Parathyroid adenoma (tissue), 2 donors: ENCODE results near the gene DDHD1.
"Not testable (repeated sequence)": the region's sequence is repeated elsewhere in the genome, so short reads cannot be mapped to it uniquely, and the experiment has no call there.

ENCODE experiments used
- H2AFZ ChIP-seq: fragments of 300-600 bp; sonication (generic); one replicate; pipeline ENCODE4 v1.7.0; 2017; ENCODE audit warnings: antibody characterized with exemption, mild to moderate bottlenecking
- H3K27ac ChIP-seq: fragments of 300-600 bp; sonication (generic); one replicate; pipeline ENCODE4 v1.7.0; 2017
- H3K27me3 ChIP-seq: fragments of 300-600 bp; sonication (generic); one replicate; pipeline ENCODE4 v1.7.0; 2017; ENCODE audit warnings: low read length; ENCODE audit not compliant: control insufficient read depth, insufficient read depth
- H3K36me3 ChIP-seq: fragments of 300-600 bp; sonication (generic); one replicate; pipeline ENCODE4 v1.7.0; 2017; ENCODE audit warnings: low read length; ENCODE audit not compliant: control insufficient read depth, insufficient read depth
- H3K4me1 ChIP-seq: fragments of 300-600 bp; sonication (generic); one replicate; pipeline ENCODE4 v1.7.0; 2017; ENCODE audit warnings: control low read depth
- H3K4me2 ChIP-seq: fragments of 300-600 bp; sonication (generic); one replicate; pipeline ENCODE4 v1.7.0; 2017; ENCODE audit warnings: low read length
- H3K4me3 ChIP-seq: fragments of 300-600 bp; sonication (generic); one replicate; pipeline ENCODE4 v1.7.0; 2017; ENCODE audit warnings: low read depth, low read length
- H3K79me2 ChIP-seq: fragments of 300-600 bp; sonication (generic); one replicate; pipeline ENCODE4 v1.7.0; 2017; ENCODE audit warnings: control low read depth
- H3K9ac ChIP-seq: fragments of 300-600 bp; sonication (generic); one replicate; pipeline ENCODE4 v1.7.0; 2017; ENCODE audit warnings: mild to moderate bottlenecking
- H3K9me3 ChIP-seq: fragments of 300-600 bp; sonication (generic); one replicate; pipeline ENCODE4 v1.7.0; 2017; ENCODE audit warnings: low read length; ENCODE audit not compliant: control insufficient read depth
- TF ChIP-seq, protein P1 (sequence below): fragments of 300-600 bp; sonication (generic); IDR thresholded peaks from one replicate; pipeline ENCODE4 v1.7.0; 2017; ENCODE audit warnings: antibody characterized with exemption, mild to moderate bottlenecking
- donor health status: primary hyperparathyroidism.

The DDHD1 gene

DNA sequence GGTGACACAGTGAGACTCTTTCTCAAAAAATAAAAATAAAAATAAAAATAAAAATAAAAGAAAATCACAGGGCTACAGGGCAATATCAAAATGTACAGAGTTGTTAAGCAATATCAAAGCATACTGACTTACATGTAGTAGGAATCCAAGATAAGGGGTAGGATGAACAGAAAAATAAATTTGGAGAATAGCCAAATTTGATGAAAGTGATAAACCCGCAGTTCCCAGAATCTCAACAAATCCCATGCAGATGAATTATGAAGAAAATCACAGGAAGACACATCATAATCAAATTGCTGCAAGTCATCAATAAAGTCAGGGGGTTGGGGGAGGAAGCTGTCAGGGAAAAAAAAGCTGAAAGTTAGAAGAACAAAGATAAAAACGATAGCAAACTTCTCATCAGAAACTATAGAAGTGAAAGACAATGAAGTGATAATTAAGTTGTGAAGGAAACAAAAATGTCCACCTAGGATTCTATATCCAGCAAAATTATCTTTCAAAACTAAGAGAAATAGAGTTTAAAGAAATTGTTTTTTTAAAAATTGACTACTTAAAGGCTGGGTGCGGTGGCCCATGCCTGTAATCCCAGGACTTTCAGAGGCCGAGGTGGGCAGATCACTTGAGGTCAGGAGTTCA lies 15.4 kb downstream of the DDHD1 start:
- Histone ChIP-seq H3K27me3 (no peaks in the 10 kb centered on the region), H3K36me3 (no peaks in the 10 kb centered on the region), H3K9me3 (peaks cover 3% of the 10 kb centered on the region), H3K4me3 (no peak overlapping the region), H3K4me2 (no peak overlapping the region), H3K79me2 (peaks cover 55% of the 10 kb centered on the region), H3K4me1 (no peaks in the 10 kb centered on the region), H2AFZ (no peak overlapping the region), H3K9ac (no peak overlapping the region), H3K27ac (no peak overlapping the region)
- TF ChIP-seq, protein P1, sequence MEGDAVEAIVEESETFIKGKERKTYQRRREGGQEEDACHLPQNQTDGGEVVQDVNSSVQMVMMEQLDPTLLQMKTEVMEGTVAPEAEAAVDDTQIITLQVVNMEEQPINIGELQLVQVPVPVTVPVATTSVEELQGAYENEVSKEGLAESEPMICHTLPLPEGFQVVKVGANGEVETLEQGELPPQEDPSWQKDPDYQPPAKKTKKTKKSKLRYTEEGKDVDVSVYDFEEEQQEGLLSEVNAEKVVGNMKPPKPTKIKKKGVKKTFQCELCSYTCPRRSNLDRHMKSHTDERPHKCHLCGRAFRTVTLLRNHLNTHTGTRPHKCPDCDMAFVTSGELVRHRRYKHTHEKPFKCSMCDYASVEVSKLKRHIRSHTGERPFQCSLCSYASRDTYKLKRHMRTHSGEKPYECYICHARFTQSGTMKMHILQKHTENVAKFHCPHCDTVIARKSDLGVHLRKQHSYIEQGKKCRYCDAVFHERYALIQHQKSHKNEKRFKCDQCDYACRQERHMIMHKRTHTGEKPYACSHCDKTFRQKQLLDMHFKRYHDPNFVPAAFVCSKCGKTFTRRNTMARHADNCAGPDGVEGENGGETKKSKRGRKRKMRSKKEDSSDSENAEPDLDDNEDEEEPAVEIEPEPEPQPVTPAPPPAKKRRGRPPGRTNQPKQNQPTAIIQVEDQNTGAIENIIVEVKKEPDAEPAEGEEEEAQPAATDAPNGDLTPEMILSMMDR, result no peak

DNA sequence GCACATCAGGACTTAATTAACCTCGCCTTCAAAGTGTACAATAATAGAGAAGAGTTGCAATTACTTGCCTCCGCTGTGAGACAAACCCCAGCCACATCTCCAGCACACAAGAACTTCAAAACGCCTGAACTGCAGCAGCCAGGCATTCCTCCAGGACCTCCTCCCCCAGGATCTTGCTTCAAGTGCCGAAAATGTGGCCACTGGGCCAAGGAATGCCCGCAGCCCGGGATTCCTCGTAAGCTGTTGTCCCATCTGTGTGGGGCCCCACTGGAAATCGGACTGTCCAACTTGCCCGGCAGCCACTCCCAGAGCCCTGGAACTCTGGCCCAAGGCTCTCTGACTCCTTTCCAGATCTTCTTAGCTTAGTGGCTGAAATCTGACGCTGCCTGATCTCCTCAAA lies 22.6 kb downstream of the DDHD1 start:
- H3K4me3 ChIP-seq, result not testable (repeated sequence)

DNA sequence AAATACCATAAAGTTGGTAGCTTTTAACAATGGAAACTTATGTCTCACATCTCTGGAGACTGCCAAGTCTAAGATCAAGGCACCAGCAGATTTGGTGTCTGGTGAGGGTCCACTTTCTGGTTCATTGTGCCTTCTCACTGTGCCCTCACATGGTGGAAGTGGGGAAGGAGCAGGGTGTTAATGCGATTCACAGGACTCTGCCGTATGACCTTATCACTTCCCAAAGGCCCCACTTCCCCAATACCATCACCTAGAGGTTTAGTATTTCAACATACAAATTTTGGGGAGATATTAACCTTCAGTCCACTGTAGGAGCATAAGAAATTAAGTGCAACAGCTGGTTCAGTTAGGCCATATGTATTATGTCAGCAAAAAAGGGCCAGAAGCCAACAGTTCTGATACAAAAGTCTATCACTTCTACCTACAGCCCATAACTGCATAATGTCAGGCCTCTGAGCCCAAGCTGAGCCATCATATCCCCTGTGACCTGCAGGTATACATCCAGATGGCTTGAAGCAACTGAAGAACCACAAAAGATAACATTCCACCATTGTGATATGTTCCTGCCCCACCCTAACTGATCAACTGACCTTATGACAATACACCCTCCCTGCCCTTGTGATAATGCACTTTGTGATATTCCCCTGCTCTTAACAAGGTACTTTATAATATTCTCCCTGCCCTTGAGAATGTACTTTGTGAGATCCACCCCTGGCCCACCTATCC lies 24.7 kb downstream of the DDHD1 start:
- Histone ChIP-seq H3K4me1 (no peaks in the 10 kb centered on the region), H3K9me3 (no peaks in the 10 kb centered on the region), H3K4me2 (no peak overlapping the region), H3K27me3 (no peaks in the 10 kb centered on the region), H3K4me3 (no peak overlapping the region), H3K9ac (no peak overlapping the region), H3K27ac (no peak overlapping the region), H3K36me3 (no peaks in the 10 kb centered on the region), H3K79me2 (peaks cover 26% of the 10 kb centered on the region), H2AFZ (no peak overlapping the region)
- TF ChIP-seq, protein P1, result no peak

More for the DNA sequence above, 22.6 kb downstream of the DDHD1 start:
- H3K9me3 ChIP-seq, H3K27ac ChIP-seq, H2AFZ ChIP-seq, H3K36me3 ChIP-seq, H3K4me1 ChIP-seq, H3K4me2 ChIP-seq, H3K27me3 ChIP-seq, H3K9ac ChIP-seq: not testable (repeated sequence)
- H3K79me2 ChIP-seq, result peaks cover 45% of the 10 kb centered on the region

DNA sequence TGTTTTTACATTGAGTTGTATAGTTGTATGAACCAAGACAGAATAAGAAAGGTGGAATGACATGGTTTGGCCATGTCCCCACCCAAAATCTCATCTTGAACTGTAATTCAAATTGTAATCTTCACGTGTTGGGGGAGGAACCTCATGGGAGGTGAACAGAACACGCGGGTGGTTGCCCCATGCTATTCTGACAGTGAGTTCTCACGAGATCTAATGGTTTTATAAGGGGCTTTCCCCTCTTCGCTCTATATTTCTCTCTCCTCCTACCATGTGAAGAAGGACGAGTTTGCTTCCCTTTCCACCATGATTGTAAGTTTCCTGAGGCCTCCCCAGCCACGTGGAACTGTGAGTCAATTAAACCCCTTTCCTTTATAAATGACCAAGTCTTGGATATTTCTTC lies 25.3 kb downstream of the DDHD1 start:
- Histone ChIP-seq H3K79me2 (peaks cover 21% of the 10 kb centered on the region), H3K9ac (no peak overlapping the region), H3K36me3 (no peaks in the 10 kb centered on the region), H3K4me1 (no peaks in the 10 kb centered on the region), H3K4me2 (no peak overlapping the region), H3K4me3 (no peak overlapping the region), H3K27ac (no peak overlapping the region), H3K27me3 (no peaks in the 10 kb centered on the region), H2AFZ (no peak overlapping the region), H3K9me3 (no peaks in the 10 kb centered on the region)
- TF ChIP-seq, protein P1, result no peak

DNA sequence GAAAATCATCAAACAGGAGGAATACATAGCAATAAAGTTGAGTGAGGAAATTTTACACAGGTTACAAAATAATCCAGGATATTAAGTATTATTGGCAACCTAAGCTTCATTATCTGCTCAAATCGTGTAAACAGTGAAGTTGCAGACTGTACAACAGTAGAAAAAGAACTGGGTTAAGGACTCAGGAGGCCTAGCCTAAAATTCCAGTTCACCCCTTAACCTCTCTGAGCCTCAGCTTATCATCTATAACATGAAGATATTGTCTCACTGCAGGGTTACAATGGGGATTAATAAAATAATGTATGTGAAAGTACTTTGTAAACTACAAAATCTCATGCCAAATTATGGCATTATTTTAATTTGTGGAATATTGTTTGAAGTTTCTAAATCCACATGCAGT lies 26.0 kb downstream of the DDHD1 start:
- peaks cover 18% of the 10 kb centered on the region for H3K79me2 ChIP-seq
- TF ChIP-seq, protein P1, result no peak
- H3K27ac ChIP-seq, result no peak overlapping the region
- H3K4me2 ChIP-seq, result no peak overlapping the region
- no peak overlapping the region for H2AFZ ChIP-seq
- H3K9ac ChIP-seq, result no peak overlapping the region
- H3K36me3 ChIP-seq, result no peaks in the 10 kb centered on the region
- H3K4me3 ChIP-seq, result no peak overlapping the region
- H3K27me3 ChIP-seq, result no peaks in the 10 kb centered on the region
- no peaks in the 10 kb centered on the region for H3K9me3 ChIP-seq
- no peaks in the 10 kb centered on the region for H3K4me1 ChIP-seq
